HepG2 (cell line): ENCODE results near the gene TMEM238. TPM values are rescaled to one million over a fixed set of nuclear protein-coding genes. Genes with fewer than 3 reads are reported as not detected.

Experiments used
- AHR ChIP-seq: IDR thresholded peaks from 2 replicates; pipeline ENCODE4 v1.6.1; 2018; ENCODE audit warnings: missing genetic modification reagents, missing compliant biosample characterization
- BHLHE40 ChIP-seq: IDR thresholded peaks from 2 replicates; pipeline ENCODE4 v1.6.1; 2011; ENCODE audit warnings: low read length, improper control_type of control experiment
- BORCS8-MEF2B ChIP-seq: sonication (generic); formaldehyde crosslinking; IDR thresholded peaks from 2 replicates; pipeline ENCODE4 v1.8.0; 2022; ENCODE audit warnings: mild to moderate bottlenecking, missing genetic modification reagents
- DMAP1 ChIP-seq: IDR thresholded peaks from 2 replicates; pipeline ENCODE4 v1.6.1; 2016
- HES4 ChIP-seq: sonication (generic); formaldehyde crosslinking; IDR thresholded peaks from 2 replicates; pipeline ENCODE4 v1.9.0; 2021; ENCODE audit warnings: mild to moderate bottlenecking, missing genetic modification reagents, borderline replicate concordance
- HHEX ChIP-seq: IDR thresholded peaks from 2 replicates; pipeline ENCODE4 v1.6.1; 2016; ENCODE audit warnings: control low read depth
- IKZF1 ChIP-seq: fragments of 450-650 bp; IDR thresholded peaks from 2 replicates; pipeline ENCODE4 v1.7.1; 2016
- MTF2 ChIP-seq: sonication (generic); formaldehyde crosslinking; IDR thresholded peaks from 2 replicates; pipeline ENCODE4 v1.5.0; 2020; ENCODE audit warnings: missing genetic modification reagents, borderline replicate concordance
- NFATC3 ChIP-seq: sonication (generic); formaldehyde crosslinking; IDR thresholded peaks from 2 replicates; pipeline ENCODE4 v1.5.1; 2020; ENCODE audit warnings: mild to moderate bottlenecking, missing genetic modification reagents
- PHF5A ChIP-seq: IDR thresholded peaks from one replicate; pipeline ENCODE4 v1.6.1; 2018; ENCODE audit warnings: low read depth, missing genetic modification reagents; ENCODE audit not compliant: unreplicated experiment
- REPIN1 ChIP-seq: sonication (generic); formaldehyde crosslinking; IDR thresholded peaks from 2 replicates; pipeline ENCODE4 v1.8.0; 2022; ENCODE audit warnings: missing genetic modification reagents, low read depth, mild to moderate bottlenecking, borderline replicate concordance
- TAF1 ChIP-seq: sonication (generic); formaldehyde crosslinking; IDR thresholded peaks from 2 replicates; pipeline ENCODE4 v1.4.0; 2020; ENCODE audit warnings: missing genetic modification reagents
- TEAD2 ChIP-seq: sonication (generic); formaldehyde crosslinking; IDR thresholded peaks from 2 replicates; pipeline ENCODE4 v1.9.0; 2021; ENCODE audit warnings: missing genetic modification reagents
- TFAP4 ChIP-seq: sonication (generic); IDR thresholded peaks from 2 replicates; pipeline ENCODE4 v1.6.1; 2016; ENCODE audit warnings: low read depth, borderline replicate concordance
- ZNF160 ChIP-seq: sonication (generic); formaldehyde crosslinking; IDR thresholded peaks from 2 replicates; pipeline ENCODE4 v1.8.0; 2022; ENCODE audit warnings: mild to moderate bottlenecking, inconsistent platforms, missing genetic modification reagents
- ZNF232 ChIP-seq: sonication (generic); formaldehyde crosslinking; IDR thresholded peaks from 2 replicates; pipeline ENCODE4 v1.4.0; 2020; ENCODE audit warnings: missing genetic modification reagents, borderline replicate concordance
- ZNF337 ChIP-seq: sonication (generic); formaldehyde crosslinking; IDR thresholded peaks from 2 replicates; pipeline ENCODE4 v1.5.1; 2020; ENCODE audit warnings: missing genetic modification reagents, low read depth, mild to moderate bottlenecking, borderline replicate concordance
- ZNF407 ChIP-seq: sonication (generic); formaldehyde crosslinking; IDR thresholded peaks from one replicate; pipeline ENCODE4 v1.5.1; 2020; ENCODE audit warnings: mild to moderate bottlenecking, missing genetic modification reagents; ENCODE audit errors: not compliant biosample characterization
- ZNF770 ChIP-seq: sonication (generic); formaldehyde crosslinking; IDR thresholded peaks from 2 replicates; pipeline ENCODE4 v1.5.0; 2020; ENCODE audit warnings: mild to moderate bottlenecking, missing genetic modification reagents
- ZNF776 ChIP-seq: sonication (generic); formaldehyde crosslinking; IDR thresholded peaks from 2 replicates; pipeline ENCODE4 v1.4.0; 2020; ENCODE audit warnings: mild to moderate bottlenecking, missing genetic modification reagents
- polyA plus RNA-seq, 8 experiments: library from polyadenylated mRNA; depleted of rRNA in 3 of 8; stranded (reverse) in 7 of 8; unstranded in 1 of 8; fragments of >200 nt; fragmentation: Illumina TruSeq in 4 of 8; extraction: Trizol in 4 of 8; gene quantifications; 2 replicates each; pipeline versions ENCODE4 v1.2.1 to v1.2.3, GENCODE V29; 2011 to 2016; ENCODE audit warnings: low read depth in 4 of 8, missing spikeins in 1 of 8, mixed read lengths in 1 of 8; ENCODE audit not compliant: insufficient read depth in 1 of 8
- total RNA-seq, 5 experiments: library from RNA; depleted of rRNA; stranded (reverse); fragments of >200 nt; fragmentation: Illumina TruSeq; extraction: Trizol; gene quantifications; 2 replicates each; pipeline ENCODE4 v1.2.3, GENCODE V29; 2016; ENCODE audit warnings: low read depth in 1 of 5

Gene TMEM238
- total and polyA plus RNA-seq, 2 of the 13 experiments (the other 11 are each of a cell fraction or from before 2014, with no cell fraction given): not detected

GRCh38 chr19:55339105-55339888 lies 44.8 kb downstream of the TMEM238 start, which contains the start of gene KMT5C (continued):
- no peak for TF ChIP-seq ZNF337 (CRISPR knock-in tag)
- TF ChIP-seq ZNF770: no peak
- TF ChIP-seq PHF5A: peak; percentile 23
- TF ChIP-seq ZNF776 (CRISPR knock-in tag): no peak
- no peak for TF ChIP-seq ZNF160 (CRISPR knock-in tag)
- no peak for TF ChIP-seq HES4 (CRISPR knock-in tag)
- no peak for TF ChIP-seq ZNF407 (CRISPR knock-in tag)
- no peak; the same call in 1 of the 2 replicates for TF ChIP-seq MTF2 (CRISPR knock-in tag)
- TF ChIP-seq REPIN1 (CRISPR knock-in tag): 0 out of 2 replicates have a peak, but pooled peaks have one; percentile 41
- TF ChIP-seq HHEX: no peak
- 0 out of 2 replicates have a peak, but pooled peaks have one; percentile 59 for TF ChIP-seq ZNF232 (CRISPR knock-in tag)
- TF ChIP-seq BHLHE40: no peak; the same call in 1 of the 2 replicates
- 0 out of 2 replicates have a peak, but pooled peaks have one; percentile 33 for TF ChIP-seq BORCS8-MEF2B (CRISPR knock-in tag)
- TF ChIP-seq TAF1 (CRISPR knock-in tag): peak; percentile 61; the same call in 1 of the 2 replicates
- TF ChIP-seq TEAD2 (CRISPR knock-in tag): no peak
- TF ChIP-seq AHR (CRISPR knock-in tag): no peak
- TF ChIP-seq IKZF1: no peak
- no peak; the same call in 1 of the 2 replicates for TF ChIP-seq NFATC3 (CRISPR knock-in tag)
- TF ChIP-seq TFAP4: peak; percentile 41; the same call in 1 of the 2 replicates
- TF ChIP-seq DMAP1: peak; percentile 58; the same call in 1 of the 2 replicates
